HG02885 (cell line): ENCODE measurements around the gene XPR1.

Source experiments
- ATAC-seq: cut with Tn5 transposase; IDR thresholded peaks from one replicate; pipeline ENCODE4 v1.9.1; 2021; ENCODE audit warnings: mild to moderate bottlenecking; ENCODE audit not compliant: unreplicated experiment, poor library complexity

Gene XPR1

GRCh38 chr1:180862305-180862704 is 230.5 kb downstream of the XPR1 start:
- no peak for ATAC-seq

GRCh38 chr1:180863158-180863775 is 231.4 kb downstream of the XPR1 start:
- ATAC-seq = no peak

- ATAC-seq = no peak
These were observed 250.1 kb downstream of the XPR1 start for GRCh38 chr1:180881806-180882509.

- no peak for ATAC-seq
These were observed 252.9 kb downstream of the XPR1 start for GRCh38 chr1:180884588-180885300.

- ATAC-seq = no peak
These were observed 254.5 kb downstream of the XPR1 start for GRCh38 chr1:180886338-180886737.

GRCh38 chr1:180887841-180888240 is 256.0 kb downstream of the XPR1 start:
- no peak for ATAC-seq

- peak; percentile 78 for ATAC-seq
These were observed 257.0 kb downstream of the XPR1 start for GRCh38 chr1:180888870-180889269.

GRCh38 chr1:180889325-180889724 is 257.5 kb downstream of the XPR1 start:
- ATAC-seq = no peak

GRCh38 chr1:180892272-180892671 is 260.4 kb downstream of the XPR1 start:
- ATAC-seq = no peak

- ATAC-seq = no peak
These were observed 260.9 kb downstream of the XPR1 start for GRCh38 chr1:180892675-180893074.

- no peak for ATAC-seq
These were observed 261.8 kb downstream of the XPR1 start for GRCh38 chr1:180893614-180894013.

GRCh38 chr1:180896161-180896560 is 264.3 kb downstream of the XPR1 start:
- ATAC-seq = no peak

GRCh38 chr1:180898441-180899219 is 266.8 kb downstream of the XPR1 start:
- no peak for ATAC-seq

- ATAC-seq = no peak
These were observed 267.4 kb downstream of the XPR1 start for GRCh38 chr1:180899262-180899661.

GRCh38 chr1:180901076-180901990 is 269.5 kb downstream of the XPR1 start:
- no peak for ATAC-seq

- ATAC-seq = no peak
These were observed 270.7 kb downstream of the XPR1 start for GRCh38 chr1:180902541-180902940.

GRCh38 chr1:180905927-180906326 is 274.1 kb downstream of the XPR1 start:
- no peak for ATAC-seq

- ATAC-seq = no peak
These were observed 274.7 kb downstream of the XPR1 start for GRCh38 chr1:180906511-180906910.

GRCh38 chr1:180907313-180908055 is 275.7 kb downstream of the XPR1 start:
- ATAC-seq = no peak
